HuH-7.5 (cell line): ENCODE data around the gene GJA4.

Experiments
- DNase-seq: peaks from one replicate; pipeline ENCODE4 v3.0.0; 2011; ENCODE audit warnings: low spot score

Gene GJA4

DNA sequence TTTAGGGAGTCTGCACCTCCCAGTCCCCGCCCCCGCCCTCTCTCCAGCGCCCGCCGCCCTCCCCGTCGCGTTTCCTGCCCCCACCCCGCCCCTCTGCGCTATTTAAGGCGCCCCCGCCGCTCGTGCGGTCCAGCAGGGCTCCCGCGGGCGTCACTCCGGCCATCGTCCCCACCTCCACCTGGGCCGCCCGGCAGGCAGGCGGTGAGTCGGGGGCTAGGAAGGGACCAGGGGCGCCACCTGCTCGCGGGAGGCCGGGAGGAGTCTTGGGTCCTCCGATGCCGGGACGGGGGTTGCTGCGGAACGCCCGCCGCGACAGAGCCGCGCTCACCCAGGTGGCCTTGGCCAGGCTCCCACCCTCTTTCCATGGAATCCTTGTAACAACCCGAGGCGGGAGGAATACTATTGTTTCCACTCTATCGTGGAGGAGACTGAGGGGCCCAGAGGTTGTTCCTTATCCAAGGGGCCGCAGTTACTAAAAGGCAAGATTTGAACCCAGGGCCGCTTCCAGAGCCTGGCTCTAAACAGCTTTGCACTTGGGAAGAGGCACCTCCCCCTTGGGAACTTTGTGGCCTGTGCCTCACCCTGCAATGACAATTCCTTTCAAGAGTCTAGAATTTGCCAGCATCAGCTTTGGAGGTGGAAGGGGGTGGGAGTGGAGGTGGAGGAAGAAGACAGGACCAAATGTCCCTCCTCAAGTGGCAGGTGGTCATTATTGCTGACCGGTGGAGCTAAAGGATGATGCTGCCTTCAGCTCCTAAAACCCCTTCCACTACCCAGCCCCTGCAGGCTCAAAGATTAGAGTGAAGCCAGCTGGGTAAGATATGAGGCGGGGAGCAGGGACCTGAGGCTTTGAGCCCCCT, at the start of gene GJA4:
Gene GJA4, plus strand, starts transcription at position 132 of the 860 bp plus-strand sequence. CDS start 1,215 bp downstream, outside the sequence.
- no peak for DNase-seq

DNA sequence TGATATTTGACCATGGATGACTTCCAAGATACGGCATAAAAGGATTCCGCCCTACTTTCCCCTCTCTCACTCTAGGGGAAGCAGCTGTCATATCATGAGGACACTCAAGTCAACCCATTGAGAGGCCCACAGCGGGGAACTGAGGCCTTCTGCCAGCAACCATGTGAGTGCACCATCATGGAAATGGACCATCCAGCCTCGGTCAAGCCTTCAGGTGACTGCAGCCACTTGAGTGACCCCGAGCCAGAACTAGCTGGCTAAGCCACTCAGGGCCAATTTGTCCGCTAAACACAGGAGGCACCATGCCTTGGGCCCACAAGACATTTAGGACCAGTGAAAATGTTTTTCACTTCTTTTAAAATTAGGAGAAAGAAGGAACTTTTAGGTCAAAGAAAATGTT, 49.0 kb upstream of the GJA4 start:
- no peak for DNase-seq

DNA sequence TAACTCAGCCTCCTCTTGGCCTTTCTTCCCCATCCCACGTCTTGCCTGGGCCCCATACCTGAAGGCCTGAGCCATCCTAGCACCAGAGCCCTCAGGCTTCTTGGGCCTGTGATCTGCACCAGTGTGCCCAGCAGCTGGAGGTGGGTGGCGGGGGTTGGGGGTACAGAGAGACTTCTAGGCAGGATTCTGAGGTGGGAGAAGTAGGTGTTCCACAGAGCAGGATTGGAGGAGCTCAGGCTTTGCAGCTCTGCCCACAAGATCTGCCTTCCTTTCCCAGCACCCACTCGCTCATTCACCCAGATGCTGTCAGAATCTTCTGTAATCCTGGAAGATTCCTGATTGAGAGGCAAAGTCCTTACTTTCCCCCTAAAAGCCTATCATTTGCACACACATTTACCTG, 47.9 kb upstream of the GJA4 start:
- DNase-seq, result no peak

DNA sequence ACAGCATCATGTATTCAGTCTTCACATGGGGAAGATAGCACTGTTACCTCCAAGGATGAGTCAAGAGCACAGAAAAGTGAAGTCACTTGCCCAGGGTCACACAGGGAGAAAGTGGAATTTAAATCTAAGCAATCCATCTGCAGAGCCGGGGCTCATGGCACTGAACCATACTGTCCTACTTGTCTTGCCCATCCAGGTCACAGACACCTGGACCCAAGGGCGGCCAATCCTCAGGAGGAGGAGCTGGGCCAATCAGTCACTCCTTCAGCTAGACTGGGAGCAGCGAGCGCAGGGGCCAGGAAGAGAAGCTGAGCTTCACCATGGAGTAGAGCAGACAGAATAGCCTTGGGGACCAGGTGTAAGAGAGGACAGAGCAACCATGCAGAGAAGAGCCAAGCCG, 47.1 kb upstream of the GJA4 start:
- no peak for DNase-seq

DNA sequence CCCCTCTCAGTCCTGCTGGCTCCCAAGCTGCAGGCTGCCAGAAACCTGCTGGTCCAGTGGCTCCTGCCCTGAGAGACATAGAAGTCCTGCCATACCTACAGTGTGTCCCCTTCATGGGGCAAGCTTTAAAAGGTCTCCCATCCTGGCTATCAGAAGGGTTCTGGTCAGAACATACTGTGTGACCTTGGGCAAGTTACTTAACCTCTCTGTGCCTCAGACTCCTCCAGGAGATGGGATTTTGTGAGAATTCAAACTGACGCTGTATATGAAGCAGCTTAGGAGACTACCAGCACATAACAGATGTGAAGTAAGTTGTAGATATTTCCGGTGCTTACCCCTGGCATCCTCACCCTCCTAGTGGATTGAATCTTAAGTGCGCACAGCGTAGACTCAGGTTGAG, 46.7 kb upstream of the GJA4 start:
- no peak for DNase-seq

DNA sequence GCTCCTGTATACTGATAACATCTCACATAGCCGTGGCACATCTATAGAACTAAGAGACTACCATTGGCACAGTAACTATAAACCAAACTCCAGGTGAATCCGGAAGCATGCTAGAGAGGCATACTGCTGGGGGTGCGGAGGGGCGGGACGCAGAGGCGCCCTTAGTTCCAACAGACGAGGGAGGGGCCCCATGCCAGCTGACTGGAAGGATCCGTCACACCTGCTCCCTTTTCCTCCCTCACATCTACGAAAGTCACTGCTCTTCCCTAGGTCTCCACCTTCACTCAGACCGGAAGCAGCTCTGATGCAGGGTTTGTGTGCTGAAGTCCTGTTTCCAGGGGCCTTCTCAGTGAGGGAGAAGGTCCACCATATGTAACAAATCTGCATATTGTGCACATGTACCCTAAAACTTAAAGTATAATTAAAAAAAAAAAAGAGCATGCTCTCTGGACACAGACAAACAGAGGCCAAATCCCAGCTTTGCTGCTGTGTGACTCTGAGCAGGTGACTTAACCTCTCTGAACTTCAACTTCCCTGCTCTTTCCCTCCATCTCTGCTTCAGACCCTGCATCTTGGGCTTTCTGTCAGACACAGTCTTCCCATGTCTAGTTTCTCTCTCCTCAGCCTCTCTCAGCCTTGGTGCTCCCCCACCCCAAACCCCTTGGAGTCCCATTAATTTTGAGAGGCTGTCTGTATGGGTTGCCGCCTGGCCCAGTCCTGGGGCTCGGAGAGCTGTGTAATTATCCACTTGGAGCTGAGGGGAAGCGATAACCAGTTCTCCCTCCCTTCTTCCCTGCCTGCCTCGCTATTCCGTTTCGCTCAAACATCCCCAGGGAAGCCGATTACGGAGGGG, 45.8 kb upstream of the GJA4 start:
- DNase-seq, result no peak

DNA sequence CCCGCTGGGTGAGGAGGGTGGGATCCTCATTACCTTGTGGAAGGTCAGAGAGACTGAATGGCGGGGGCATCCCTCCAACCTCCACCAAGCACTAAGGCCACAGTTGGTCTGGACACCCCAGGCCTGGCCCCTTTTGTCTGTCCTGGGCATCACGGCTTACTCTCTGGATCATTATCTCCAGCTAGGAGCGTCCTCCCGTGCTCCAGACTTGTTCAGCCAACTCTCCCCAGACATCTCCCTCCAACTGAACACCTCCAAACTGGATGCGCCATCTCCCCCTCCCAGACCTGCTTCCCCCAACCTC, 45.2 kb upstream of the GJA4 start:
- no peak for DNase-seq

DNA sequence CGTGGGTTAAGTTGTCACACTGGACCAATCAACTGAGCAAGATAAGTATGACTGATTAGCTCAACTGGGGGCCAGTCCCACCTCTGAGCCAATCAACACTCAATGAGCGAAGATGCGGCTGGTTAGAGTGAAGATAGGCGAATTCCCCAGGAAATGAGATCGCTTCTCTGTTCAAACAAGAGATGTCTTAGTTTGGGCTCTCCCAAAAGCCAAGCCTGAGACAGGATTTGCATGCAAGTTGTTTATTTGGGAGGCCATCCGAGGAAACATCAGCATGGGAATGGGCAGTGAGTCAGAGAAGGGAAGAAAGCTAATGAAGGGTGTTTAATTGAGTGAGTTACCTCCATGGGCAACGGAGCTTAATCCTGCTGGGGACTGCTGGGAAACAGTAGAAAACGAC, 42.8 kb upstream of the GJA4 start:
- no peak for DNase-seq

DNA sequence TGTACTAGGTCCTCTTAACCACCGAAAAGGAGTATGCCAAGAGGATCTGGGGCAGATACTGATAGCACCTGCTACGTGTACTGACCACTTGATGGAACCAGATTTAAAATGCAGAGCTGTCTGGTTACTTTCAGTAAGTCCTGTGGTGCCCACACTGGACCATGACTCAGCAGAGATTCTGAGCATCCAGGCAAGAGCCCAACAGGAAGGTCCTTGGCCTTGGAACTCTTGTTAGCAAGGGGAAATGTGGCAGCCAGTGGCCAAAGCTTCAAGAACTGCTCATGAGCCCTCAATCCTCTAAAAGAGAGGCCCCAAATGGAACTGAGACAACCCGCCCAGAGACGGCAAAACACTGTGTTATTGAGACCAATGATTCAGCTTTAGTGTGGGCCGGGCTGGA, 42.2 kb upstream of the GJA4 start:
- no peak for DNase-seq

DNA sequence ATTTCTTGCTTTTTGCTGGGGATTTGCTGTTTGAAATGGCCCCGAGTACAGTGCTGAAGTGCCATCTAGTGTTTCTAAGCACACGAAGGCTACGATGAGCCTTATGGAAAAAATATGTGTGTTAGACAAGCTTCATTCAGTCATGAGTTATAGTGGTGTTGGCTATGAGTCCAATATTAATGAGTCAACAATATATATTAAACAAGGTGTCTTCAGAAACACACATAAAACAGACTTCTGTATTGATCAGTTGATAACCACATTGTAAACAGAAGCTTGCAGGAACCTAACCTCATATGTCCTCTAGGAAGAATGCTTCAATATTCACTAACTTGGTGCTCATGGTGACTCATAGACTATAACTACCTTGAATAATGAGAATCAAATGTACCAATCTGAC, 39.6 kb upstream of the GJA4 start:
- DNase-seq, result no peak

DNA sequence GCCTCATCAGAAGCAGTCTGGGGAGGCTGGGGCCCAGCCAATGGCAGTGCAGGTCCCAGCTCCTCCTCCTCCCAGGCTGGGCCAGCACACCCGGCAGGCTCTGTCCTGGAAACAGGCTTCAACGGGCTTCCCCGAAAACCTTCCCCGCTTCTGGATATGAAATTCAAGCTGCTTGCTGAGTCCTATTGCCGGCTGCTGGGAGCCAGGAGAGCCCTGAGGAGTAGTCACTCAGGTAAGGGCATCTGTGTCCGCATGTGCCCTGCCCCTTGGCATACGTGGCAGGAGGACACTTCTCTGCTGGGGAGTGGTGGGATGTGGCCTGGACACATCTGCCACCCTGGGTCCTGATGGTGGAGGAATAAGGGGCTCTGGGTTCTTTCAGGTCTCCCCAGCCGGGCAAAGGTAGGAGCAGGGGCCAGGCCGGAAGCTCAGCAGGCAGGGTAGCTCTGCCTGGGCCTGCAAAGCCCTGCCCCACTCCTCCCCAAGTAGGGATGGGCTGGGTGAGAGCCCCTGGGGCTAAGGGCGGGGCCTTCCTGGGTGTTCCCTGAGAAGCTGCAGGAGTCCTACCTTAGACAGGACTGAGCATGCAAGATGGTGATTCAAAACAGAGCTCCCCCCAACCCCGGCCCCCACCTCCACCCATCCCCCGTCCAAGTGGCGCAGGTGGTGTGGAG, 37.7 kb upstream of the GJA4 start, which contains the start of gene GJB5:
Gene GJB5, plus strand, starts transcription at position 84 of the 674 bp plus-strand sequence. CDS start 2,284 bp downstream, outside the sequence.
- DNase-seq, result no peak

DNA sequence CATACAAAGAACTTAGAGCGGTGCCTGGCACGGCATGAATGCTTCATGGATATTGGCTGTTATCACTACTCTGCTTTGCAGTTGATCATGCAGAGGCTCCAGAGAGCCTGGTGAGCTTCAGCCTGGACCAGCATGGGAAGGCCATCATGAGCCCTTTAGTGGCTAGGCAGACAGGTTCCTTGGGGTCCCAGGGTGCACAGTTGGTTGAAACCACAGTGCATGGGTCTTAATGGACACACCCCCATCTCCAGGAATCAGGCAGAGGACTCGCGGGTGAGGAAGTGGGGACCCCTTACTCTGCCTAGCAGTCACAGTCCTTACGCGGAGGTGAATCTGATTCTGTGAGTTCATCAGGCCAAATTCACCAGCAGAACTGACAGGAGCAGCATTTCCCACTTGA, 36.8 kb upstream of the GJA4 start:
- DNase-seq, result no peak

DNA sequence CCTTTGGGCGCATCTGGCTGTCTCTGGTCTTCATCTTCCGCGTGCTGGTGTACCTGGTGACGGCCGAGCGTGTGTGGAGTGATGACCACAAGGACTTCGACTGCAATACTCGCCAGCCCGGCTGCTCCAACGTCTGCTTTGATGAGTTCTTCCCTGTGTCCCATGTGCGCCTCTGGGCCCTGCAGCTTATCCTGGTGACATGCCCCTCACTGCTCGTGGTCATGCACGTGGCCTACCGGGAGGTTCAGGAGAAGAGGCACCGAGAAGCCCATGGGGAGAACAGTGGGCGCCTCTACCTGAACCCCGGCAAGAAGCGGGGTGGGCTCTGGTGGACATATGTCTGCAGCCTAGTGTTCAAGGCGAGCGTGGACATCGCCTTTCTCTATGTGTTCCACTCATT, 35.4 kb upstream of the GJA4 start:
- no peak for DNase-seq

DNA sequence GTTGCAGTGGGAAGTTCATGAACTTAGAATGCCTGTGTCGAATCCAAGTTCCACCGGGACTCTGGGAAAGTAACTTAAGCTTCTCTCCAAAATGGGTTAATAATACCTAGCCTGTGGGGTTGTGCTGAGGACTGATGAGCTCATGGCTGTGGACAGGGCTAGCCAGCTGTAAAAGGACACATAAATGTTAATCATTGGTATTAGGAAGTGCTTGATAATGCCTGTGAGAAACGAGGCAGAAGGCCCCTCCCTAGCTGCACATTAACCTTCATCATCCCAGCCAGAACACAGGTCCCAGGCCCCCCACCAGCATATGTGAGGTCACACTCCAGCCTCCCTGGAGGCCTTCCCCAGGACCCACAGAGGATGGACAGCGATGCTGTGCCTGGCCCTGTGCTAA, 34.0 kb upstream of the GJA4 start:
- no peak for DNase-seq

DNA sequence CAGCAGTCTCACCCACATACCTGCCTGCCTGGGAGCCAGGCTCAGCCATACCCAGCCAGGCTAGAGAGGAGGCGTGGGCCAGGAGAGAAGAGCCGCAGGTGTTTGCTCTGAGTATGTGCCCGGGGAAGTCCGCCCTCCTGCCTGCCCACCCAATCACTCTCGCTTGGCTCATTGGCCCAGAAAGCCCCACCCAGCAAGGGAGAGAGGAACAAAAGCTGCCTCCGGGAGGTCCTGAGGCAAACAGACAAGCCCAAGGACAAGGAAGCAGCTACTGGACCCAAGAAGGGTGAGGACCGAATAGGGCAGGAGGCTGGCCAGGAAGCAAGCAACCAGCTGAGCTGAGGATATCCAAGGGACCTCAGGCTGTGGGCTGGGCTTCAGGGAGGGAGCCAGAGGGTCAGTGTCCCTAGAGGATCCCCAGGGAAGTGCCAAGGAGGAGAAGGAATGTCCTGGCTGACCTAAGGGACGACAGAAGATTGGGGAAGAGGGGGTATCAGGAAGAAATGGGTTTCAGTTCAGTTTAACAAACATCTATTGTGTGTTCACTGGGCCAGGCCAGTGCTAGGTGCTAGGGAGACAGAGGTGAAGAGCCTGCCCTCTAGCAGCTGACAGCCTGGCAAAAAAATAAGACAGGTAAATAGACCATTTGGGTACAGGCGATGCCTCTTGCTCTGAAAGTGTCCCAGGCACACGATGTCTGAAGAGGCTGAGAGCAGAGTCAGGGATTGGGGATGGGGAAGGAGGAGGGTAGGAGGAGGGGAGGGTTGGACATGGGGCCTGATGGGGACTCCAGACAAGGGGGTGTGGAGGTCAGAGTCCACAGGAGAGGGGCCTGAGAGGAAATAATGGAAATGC, 33.1 kb upstream of the GJA4 start, which contains the start of gene GJB4:
Gene GJB4, plus strand, starts transcription at position 238 of the 855 bp plus-strand sequence. CDS start 1,515 bp downstream, outside the sequence.
- no peak for DNase-seq

DNA sequence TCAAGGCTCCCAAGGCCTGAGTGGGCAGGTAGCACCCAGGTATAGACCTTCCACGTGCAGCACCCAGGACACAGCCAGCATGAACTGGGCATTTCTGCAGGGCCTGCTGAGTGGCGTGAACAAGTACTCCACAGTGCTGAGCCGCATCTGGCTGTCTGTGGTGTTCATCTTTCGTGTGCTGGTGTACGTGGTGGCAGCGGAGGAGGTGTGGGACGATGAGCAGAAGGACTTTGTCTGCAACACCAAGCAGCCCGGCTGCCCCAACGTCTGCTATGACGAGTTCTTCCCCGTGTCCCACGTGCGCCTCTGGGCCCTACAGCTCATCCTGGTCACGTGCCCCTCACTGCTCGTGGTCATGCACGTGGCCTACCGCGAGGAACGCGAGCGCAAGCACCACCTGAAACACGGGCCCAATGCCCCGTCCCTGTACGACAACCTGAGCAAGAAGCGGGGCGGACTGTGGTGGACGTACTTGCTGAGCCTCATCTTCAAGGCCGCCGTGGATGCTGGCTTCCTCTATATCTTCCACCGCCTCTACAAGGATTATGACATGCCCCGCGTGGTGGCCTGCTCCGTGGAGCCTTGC, 31.5 kb upstream of the GJA4 start:
- DNase-seq, result no peak

DNA sequence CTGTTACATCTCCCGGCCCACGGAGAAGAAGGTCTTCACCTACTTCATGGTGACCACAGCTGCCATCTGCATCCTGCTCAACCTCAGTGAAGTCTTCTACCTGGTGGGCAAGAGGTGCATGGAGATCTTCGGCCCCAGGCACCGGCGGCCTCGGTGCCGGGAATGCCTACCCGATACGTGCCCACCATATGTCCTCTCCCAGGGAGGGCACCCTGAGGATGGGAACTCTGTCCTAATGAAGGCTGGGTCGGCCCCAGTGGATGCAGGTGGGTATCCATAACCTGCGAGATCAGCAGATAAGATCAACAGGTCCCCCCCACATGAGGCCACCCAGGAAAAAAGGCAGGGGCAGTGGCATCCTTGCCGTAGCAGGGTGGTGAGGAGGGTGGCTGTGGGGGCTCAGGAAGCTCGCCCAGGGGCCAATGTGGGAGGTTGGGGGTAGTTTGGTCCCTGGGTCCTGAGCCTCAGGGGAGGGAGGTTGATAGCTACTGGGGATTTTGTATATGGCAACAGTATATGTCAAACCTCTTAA, 31.0 kb upstream of the GJA4 start:
- DNase-seq, result no peak

DNA sequence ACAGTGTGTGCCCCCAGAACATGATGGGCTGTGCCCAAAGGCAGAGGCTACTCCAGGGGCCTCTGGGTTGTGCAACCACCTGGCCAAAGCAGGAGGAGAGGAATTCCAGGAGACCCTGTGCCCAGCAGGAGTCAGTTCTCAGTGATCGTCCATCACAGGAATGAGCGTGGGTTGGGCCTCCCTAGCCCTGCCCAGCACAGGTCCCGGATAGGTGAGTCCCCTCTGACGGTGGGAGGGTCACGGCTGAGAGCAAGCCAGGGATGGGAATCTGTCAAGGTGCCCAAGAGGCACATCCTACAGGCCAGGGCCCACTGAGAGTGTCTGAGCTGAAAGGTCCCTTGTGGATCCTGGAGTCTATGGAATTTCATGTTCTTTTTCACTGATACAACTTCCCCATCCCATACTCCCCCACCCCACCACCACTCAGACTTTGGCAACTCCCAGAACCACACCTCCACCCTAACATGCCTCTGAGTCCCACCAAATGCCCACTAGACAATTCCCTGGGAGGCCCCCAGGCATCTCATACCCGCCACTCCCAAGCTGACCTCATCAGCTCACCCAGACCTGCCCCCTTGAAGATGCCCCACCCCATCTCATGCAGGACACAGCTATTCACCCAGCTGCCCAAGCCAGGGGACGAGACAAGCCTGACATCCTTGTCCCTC, 30.2 kb upstream of the GJA4 start:
- no peak for DNase-seq

DNA sequence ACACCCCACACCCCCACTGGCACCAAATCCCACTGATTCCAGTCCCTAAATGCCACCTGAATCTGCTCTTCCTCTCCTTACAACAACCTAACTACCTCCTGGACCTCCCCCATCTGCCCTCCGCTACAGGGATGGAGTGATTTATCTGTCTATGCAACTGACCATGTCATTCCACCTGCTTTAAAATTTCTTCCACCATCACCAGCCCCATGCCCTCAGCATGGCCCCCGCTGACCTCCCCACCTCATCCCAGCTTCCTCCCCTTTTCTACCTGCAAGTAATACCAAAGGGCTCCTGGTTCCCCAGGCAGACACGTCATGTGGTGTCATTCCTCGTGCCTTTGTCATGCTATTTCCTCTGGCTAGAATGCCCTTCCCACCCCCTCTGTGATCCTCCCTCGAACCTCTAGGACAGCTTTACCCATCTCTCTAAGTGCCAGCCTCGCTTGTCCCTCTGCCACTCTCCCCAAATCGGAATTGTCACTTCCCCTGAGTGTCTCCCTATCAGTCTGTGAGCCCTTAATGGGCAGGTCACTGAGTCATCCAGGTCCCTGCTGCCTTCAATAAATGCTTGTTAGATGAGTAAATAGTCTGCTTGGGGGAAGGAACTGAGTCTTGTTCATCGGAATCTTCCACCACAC, 29.5 kb upstream of the GJA4 start:
- DNase-seq, result no peak

DNA sequence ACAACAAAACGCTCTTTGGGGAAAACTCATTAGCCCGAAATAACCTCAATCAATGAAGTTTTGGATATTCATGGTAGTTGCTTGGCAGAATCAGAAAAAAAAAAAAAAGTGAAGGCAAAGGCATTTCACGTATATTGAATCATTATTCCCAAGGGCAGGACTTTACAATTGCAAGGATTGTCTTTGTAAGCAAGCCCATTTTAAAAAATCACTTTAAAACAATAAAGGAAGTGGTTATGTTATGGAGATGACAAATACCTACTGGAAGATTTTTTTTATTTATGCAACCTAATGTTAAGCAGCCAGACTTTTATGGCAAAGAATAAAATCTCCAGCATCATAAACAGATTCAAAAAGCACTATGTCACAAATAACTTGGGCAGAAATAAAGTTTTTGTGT, 23.9 kb upstream of the GJA4 start:
- no peak for DNase-seq
